Keratinocyte (primary cell): ENCODE measurements around the gene LIPH. TPM values are rescaled to one million over a fixed set of nuclear protein-coding genes. Genes with fewer than 3 reads are reported as not detected.

ENCODE experiments used
- DNase-seq: peaks from one replicate; pipeline ENCODE4 v3.0.0-alpha.2; 2011; ENCODE audit warnings: low read depth, missing footprints, low spot score
- FAIRE-seq: peaks from 2 replicates; lab custom pipeline; 2011; peaks lifted over from hg19 to GRCh38; lab: Jason Lieb, UNC
- H2AFZ ChIP-seq: 2 replicates; pipeline ENCODE4 v1.6.0; 2012; ENCODE audit warnings: low read length, control low read depth, inconsistent platforms; ENCODE audit not compliant: control insufficient read depth
- H3K27ac ChIP-seq: 2 replicates; pipeline ENCODE4 v1.5.1; 2011; ENCODE audit warnings: low read length; ENCODE audit not compliant: control insufficient read depth, insufficient read depth
- H3K27me3 ChIP-seq: 3 replicates; pipeline ENCODE4 v1.6.0; 2011; ENCODE audit warnings: low read length; ENCODE audit not compliant: control insufficient read depth, insufficient read depth; ENCODE audit errors: extremely low read depth
- H3K36me3 ChIP-seq, 2 experiments: 2 replicates in 1 of 2; 3 replicates in 1 of 2; pipeline ENCODE4 v1.5.1; 2011; ENCODE audit warnings: low read length in 2 of 2, mild to moderate bottlenecking in 1 of 2; ENCODE audit not compliant: control insufficient read depth in 2 of 2, insufficient read depth in 2 of 2; ENCODE audit errors: extremely low read depth in 1 of 2
- H3K4me1 ChIP-seq: 3 replicates; pipeline ENCODE4 v1.5.1; 2011; ENCODE audit warnings: low read length; ENCODE audit not compliant: control insufficient read depth, insufficient read depth; ENCODE audit errors: extremely low read depth
- H3K4me2 ChIP-seq: 3 replicates; pipeline ENCODE4 v1.6.0; 2011; ENCODE audit warnings: low read depth, low read length; ENCODE audit not compliant: control insufficient read depth, insufficient read depth; ENCODE audit errors: extremely low read depth
- H3K4me3 ChIP-seq, 3 experiments: fragments of 200-600 bp in 1 of 3; sonication (generic) in 1 of 3; 2 replicates in 2 of 3; 3 replicates in 1 of 3; pipeline ENCODE4 v1.5.1; 2011 to 2016; ENCODE audit warnings: low read length in 3 of 3, mild to moderate bottlenecking in 3 of 3, control low read depth in 2 of 3, inconsistent platforms in 1 of 3, low read depth in 1 of 3, mixed read lengths in 1 of 3, mixed run types in 1 of 3, moderate library complexity in 1 of 3; ENCODE audit not compliant: control insufficient read depth in 2 of 3, insufficient read depth in 2 of 3; ENCODE audit errors: extremely low read depth in 1 of 3
- H3K79me2 ChIP-seq: 2 replicates; pipeline ENCODE4 v1.6.0; 2012; ENCODE audit warnings: low read length; ENCODE audit not compliant: control insufficient read depth, insufficient read depth
- H3K9ac ChIP-seq: 3 replicates; pipeline ENCODE4 v1.6.0; 2011; ENCODE audit warnings: low read length; ENCODE audit not compliant: control insufficient read depth, insufficient read depth; ENCODE audit errors: extremely low read depth
- H3K9me1 ChIP-seq: 3 replicates; pipeline ENCODE4 v1.6.0; 2011; ENCODE audit warnings: low read length; ENCODE audit not compliant: control insufficient read depth, insufficient read depth; ENCODE audit errors: extremely low read depth
- H3K9me3 ChIP-seq: 2 replicates; pipeline ENCODE4 v1.5.1; 2012; ENCODE audit warnings: low read depth, low read length; ENCODE audit not compliant: control insufficient read depth
- H4K20me1 ChIP-seq: 3 replicates; pipeline ENCODE4 v1.6.0; 2011; ENCODE audit warnings: low read length; ENCODE audit not compliant: control insufficient read depth, insufficient read depth; ENCODE audit errors: extremely low read depth
- CTCF ChIP-seq, 3 experiments: IDR thresholded peaks in 1 of 3; conservative IDR thresholded peaks in 1 of 3; optimal IDR thresholded peaks in 1 of 3; 2 replicates in 2 of 3; 3 replicates in 1 of 3; pipeline versions ENCODE3 to v1.5.1; 2011; ENCODE audit warnings: low read length in 3 of 3, mild to moderate bottlenecking in 3 of 3, moderate library complexity in 2 of 3, control low read depth in 1 of 3, inconsistent platforms in 1 of 3; ENCODE audit not compliant: insufficient read depth in 2 of 3; ENCODE audit errors: extremely low read depth in 1 of 3
- EZH2 ChIP-seq: IDR thresholded peaks from one replicate; pipeline ENCODE4 v1.6.1; 2012; ENCODE audit warnings: inconsistent platforms, mild to moderate bottlenecking, low read length, moderate library complexity
- dilution Hi-C: fragments of 300-500 bp; cut with MboI; formaldehyde crosslinking; loops from one replicate; pipeline ENCODE4 v1.7.0; 2020; ENCODE audit warnings: low sequenced_read_pairs; ENCODE audit not compliant: extremely low pct_ligation_motif_present
- polyA plus RNA-seq, 5 experiments: library from polyadenylated mRNA; depleted of rRNA in 3 of 5; stranded (reverse) in 3 of 5; stranded (forward) in 1 of 5; unstranded in 1 of 5; fragments of >200 nt; gene quantifications; 1 replicate in 1 of 5; 2 replicates in 3 of 5; 3 replicates in 1 of 5; pipeline versions ENCODE4 v1.2.1 to v1.2.3, GENCODE V29; 2011 to 2012; ENCODE audit warnings: missing spikeins in 2 of 5, low read depth in 1 of 5, low replicate concordance in 1 of 5

Gene LIPH
- polyA plus RNA-seq, 1 donor (not counting 4 experiments of a cell fraction or from before 2014, with no cell fraction given), result 1.1 TPM

- no peak overlapping the region for H3K4me3 ChIP-seq
- no peaks in the 10 kb centered on the region for H4K20me1 ChIP-seq
- no peaks in the 10 kb centered on the region for H3K9me1 ChIP-seq
- no peak overlapping the region for H3K27ac ChIP-seq
- H3K79me2 ChIP-seq, result no peaks in the 10 kb centered on the region
- FAIRE-seq (no peak), DNase-seq (no peak)
- H2AFZ ChIP-seq, result no peak overlapping the region
- H3K36me3 ChIP-seq, result no peaks in the 10 kb centered on the region
- no peak overlapping the region for H3K9ac ChIP-seq
- no peak overlapping the region for H3K4me2 ChIP-seq
- peaks cover 17% of the 10 kb centered on the region for H3K4me1 ChIP-seq
- dilution Hi-C loops, result no loop called here
- TF ChIP-seq CTCF (optimal IDR thresholded peaks at IDR 0.05 in 1 of 3, IDR thresholded peaks at IDR 0.05 in 1 of 3, conservative IDR thresholded peaks at IDR 0.05 in 1 of 3; ENCODE audit: extremely low read depth in 1 of 3, insufficient read depth in 2 of 3, low read length in 3 of 3) (no peak), EZH2 (no peak)
- H3K27me3 ChIP-seq, result no peaks in the 10 kb centered on the region
- H3K9me3 ChIP-seq, result no peaks in the 10 kb centered on the region
Measured at GRCh38 chr3:185560676-185561075, 8.3 kb upstream of the LIPH start.

GRCh38 chr3:185559706-185560090 is 7.3 kb upstream of the LIPH start:
- peaks cover 17% of the 10 kb centered on the region for H3K4me1 ChIP-seq

More at GRCh38 chr3:185559706-185560090, 7.3 kb upstream of the LIPH start:
- Histone ChIP-seq H2AFZ (no peak overlapping the region), H3K36me3 (no peaks in the 10 kb centered on the region), H4K20me1 (no peaks in the 10 kb centered on the region), H3K27ac (no peak overlapping the region), H3K9me1 (no peaks in the 10 kb centered on the region), H3K27me3 (no peaks in the 10 kb centered on the region), H3K79me2 (no peaks in the 10 kb centered on the region), H3K4me3 (no peak overlapping the region), H3K9ac (no peak overlapping the region), H3K4me2 (peak overlapping the region; percentile 22), H3K9me3 (no peaks in the 10 kb centered on the region)
- DNase-seq (no peak), FAIRE-seq (no peak)
- dilution Hi-C loops, result no loop called here
- TF ChIP-seq EZH2 (no peak), CTCF (optimal IDR thresholded peaks at IDR 0.05 in 1 of 3, IDR thresholded peaks at IDR 0.05 in 1 of 3, conservative IDR thresholded peaks at IDR 0.05 in 1 of 3; ENCODE audit: extremely low read depth in 1 of 3, insufficient read depth in 2 of 3, low read length in 3 of 3) (no peak)
